Hepatocyte (in vitro differentiated cells): ENCODE results near the gene FSHR. TPM values are rescaled to one million over a fixed set of nuclear protein-coding genes. Genes with fewer than 3 reads are reported as not detected.
A peak's percentile ranks its signal among the peaks of the same experiment; 100 is the strongest.

Experiments used
- DNase-seq: peaks from one replicate; pipeline ENCODE4 v3.0.0-alpha.2; 2016; ENCODE audit warnings: low spot score
- H2AFZ ChIP-seq: fragments of 200-600 bp; sonication (generic); 2 replicates; pipeline ENCODE4 v1.6.0; 2016; ENCODE audit warnings: antibody characterized with exemption, mild to moderate bottlenecking
- H3K27ac ChIP-seq: fragments of 200-600 bp; sonication (generic); 2 replicates; pipeline ENCODE4 v1.5.1; 2016; ENCODE audit warnings: mild to moderate bottlenecking
- H3K27me3 ChIP-seq: fragments of 200-600 bp; sonication (generic); 2 replicates; pipeline ENCODE4 v1.6.1; 2016
- H3K36me3 ChIP-seq: fragments of 200-600 bp; sonication (generic); replicated peaks from 2 replicates; pipeline ENCODE4 v1.5.1; 2016; ENCODE audit warnings: low read depth; ENCODE audit not compliant: insufficient read depth
- H3K4me1 ChIP-seq: fragments of 200-600 bp; sonication (generic); 2 replicates; pipeline ENCODE4 v1.5.1; 2016; ENCODE audit warnings: mild to moderate bottlenecking, moderate library complexity; ENCODE audit not compliant: insufficient read depth
- H3K4me2 ChIP-seq: fragments of 200-600 bp; sonication (generic); 2 replicates; pipeline ENCODE4 v1.6.0; 2016
- H3K4me3 ChIP-seq: fragments of 200-600 bp; sonication (generic); 2 replicates; pipeline ENCODE4 v1.5.1; 2016; ENCODE audit warnings: mild to moderate bottlenecking
- H3K79me2 ChIP-seq: fragments of 200-600 bp; sonication (generic); 2 replicates; pipeline ENCODE4 v1.6.0; 2017; ENCODE audit warnings: mild to moderate bottlenecking
- H3K9me2 ChIP-seq: fragments of 200-600 bp; sonication (generic); replicated peaks from 2 replicates; pipeline ENCODE4 v1.6.0; 2017; ENCODE audit warnings: mild to moderate bottlenecking; ENCODE audit not compliant: insufficient read depth
- H3K9me3 ChIP-seq: fragments of 200-600 bp; sonication (generic); 2 replicates; pipeline ENCODE4 v1.5.1; 2016; ENCODE audit warnings: low read depth, mild to moderate bottlenecking
- H4K20me1 ChIP-seq: fragments of 200-600 bp; sonication (generic); 2 replicates; pipeline ENCODE4 v1.6.0; 2016; ENCODE audit warnings: mild to moderate bottlenecking; ENCODE audit not compliant: insufficient read depth, poor library complexity, severe bottlenecking
- EZH2 ChIP-seq: fragments of 200-600 bp; sonication (generic); IDR thresholded peaks from 2 replicates; pipeline ENCODE4 v1.6.1; 2016; ENCODE audit warnings: antibody characterized with exemption, mild to moderate bottlenecking, borderline replicate concordance
- EZH2phosphoT487 ChIP-seq: fragments of 200-600 bp; sonication (generic); IDR thresholded peaks from one replicate; pipeline ENCODE4 v1.6.1; 2018; ENCODE audit warnings: antibody characterized with exemption, mild to moderate bottlenecking, low read depth, moderate library complexity; ENCODE audit not compliant: unreplicated experiment, severe bottlenecking
- WGBS: methylation state at CpG from one replicate; pipeline ENCODE4 v1.1.6; 2016; ENCODE audit warnings: low lambda C conversion rate; ENCODE audit errors: missing lambda C conversion rate; 5-methylcytosine and 5-hydroxymethylcytosine counted together
- polyA plus RNA-seq: library from polyadenylated mRNA; unstranded; fragments of >200 nt; fragmentation: Nextera tagmentation; extraction: Ambion mirVana; gene quantifications from 2 replicates; pipeline ENCODE4 v1.2.1, GENCODE V29; 2016
- total RNA-seq: library from RNA; depleted of rRNA; stranded (reverse); fragments of >200 nt; gene quantifications from 2 replicates; pipeline ENCODE4 v1.2.3, GENCODE V29; 2014
- TF ChIP-seq, protein P1 (sequence below): fragments of 200-600 bp; sonication (generic); IDR thresholded peaks from 2 replicates; pipeline ENCODE4 v1.5.1; 2016; ENCODE audit warnings: antibody characterized with exemption, mild to moderate bottlenecking; ENCODE audit not compliant: poor library complexity

Gene FSHR
- total and polyA plus RNA-seq, 2 experiments from 2014 or later, result 0.20 to 0.40 TPM

DNA sequence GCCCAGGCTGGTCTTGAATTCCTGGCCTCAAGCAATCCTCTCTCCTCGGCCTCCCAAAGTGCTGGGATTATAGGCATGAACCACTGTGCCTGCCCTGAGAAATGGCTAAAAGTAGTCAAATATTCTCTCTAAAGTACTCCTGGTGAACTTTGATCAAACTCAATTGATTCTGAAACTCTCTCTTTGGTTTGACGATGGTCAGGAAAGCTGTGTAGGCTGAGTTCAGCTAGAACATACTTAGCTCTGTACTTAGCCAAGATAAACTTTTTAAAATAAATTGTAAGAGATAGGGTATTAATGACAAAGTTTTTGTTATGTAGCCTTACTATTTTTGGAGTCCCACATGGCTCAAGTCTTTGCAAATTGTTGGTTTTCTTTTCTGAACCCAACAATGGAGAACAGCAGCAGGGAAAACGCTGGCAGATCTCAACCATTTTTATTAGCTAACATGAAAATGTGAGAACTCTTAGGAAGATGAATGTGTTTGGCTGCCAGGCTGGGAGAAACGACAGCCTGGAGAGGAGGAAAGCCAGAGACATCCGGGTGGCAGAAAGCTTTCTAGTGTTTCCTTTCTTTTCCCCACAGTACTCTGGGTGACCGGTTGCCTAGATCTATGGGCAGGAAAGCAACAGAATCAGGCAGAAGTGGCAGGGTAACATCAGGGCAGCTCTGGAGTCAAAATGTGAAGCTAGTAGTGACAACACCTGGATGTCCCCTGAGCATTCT is 205.8 kb downstream of the FSHR start:
- TF ChIP-seq EZH2, result no peak
- TF ChIP-seq EZH2phosphoT487, result no peak
- Histone ChIP-seq H3K79me2 (no peaks in the 10 kb centered on the region), H3K36me3 (no peaks in the 10 kb centered on the region), H3K4me2 (no peak overlapping the region), H3K4me3 (no peak overlapping the region), H3K27ac (no peak overlapping the region), H2AFZ (no peak overlapping the region), H3K27me3 (no peaks in the 10 kb centered on the region), H4K20me1 (no peaks in the 10 kb centered on the region), H3K9me3 (no peaks in the 10 kb centered on the region), H3K4me1 (no peaks in the 10 kb centered on the region), H3K9me2 (no peaks in the 10 kb centered on the region)
- WGBS, result 50% methylated on average over 6 of the region's 6 CpGs
- no peak for DNase-seq

DNA sequence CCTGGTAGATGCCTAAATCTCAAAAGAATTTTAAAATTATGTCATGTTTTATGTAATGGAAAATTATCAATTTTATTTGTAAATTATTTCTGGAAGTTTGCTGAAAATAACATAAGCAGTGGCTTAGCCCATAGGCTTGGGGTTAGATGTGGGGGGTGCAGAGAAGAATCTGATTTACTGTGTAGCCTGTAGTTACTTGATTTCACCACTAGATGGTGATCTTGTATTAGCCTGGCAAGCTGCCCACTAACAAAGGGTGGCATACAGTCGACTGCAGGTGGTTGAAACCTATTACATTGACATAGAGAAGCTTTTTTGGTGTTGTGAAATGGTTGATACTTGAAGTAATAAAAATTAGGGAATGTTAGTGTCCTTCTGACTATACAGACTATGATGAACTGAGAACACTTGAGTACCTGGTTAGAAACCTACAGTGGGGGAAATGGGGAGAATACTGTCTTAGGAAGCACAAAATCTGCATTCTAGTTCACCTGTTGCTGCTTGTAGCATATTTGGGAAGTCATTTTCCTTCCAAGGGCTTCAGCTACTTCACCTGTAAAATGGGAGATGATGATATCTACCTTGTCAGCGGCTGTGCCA is 207.8 kb downstream of the FSHR start:
- peak; percentile 69 for DNase-seq
- TF ChIP-seq, protein P1, sequence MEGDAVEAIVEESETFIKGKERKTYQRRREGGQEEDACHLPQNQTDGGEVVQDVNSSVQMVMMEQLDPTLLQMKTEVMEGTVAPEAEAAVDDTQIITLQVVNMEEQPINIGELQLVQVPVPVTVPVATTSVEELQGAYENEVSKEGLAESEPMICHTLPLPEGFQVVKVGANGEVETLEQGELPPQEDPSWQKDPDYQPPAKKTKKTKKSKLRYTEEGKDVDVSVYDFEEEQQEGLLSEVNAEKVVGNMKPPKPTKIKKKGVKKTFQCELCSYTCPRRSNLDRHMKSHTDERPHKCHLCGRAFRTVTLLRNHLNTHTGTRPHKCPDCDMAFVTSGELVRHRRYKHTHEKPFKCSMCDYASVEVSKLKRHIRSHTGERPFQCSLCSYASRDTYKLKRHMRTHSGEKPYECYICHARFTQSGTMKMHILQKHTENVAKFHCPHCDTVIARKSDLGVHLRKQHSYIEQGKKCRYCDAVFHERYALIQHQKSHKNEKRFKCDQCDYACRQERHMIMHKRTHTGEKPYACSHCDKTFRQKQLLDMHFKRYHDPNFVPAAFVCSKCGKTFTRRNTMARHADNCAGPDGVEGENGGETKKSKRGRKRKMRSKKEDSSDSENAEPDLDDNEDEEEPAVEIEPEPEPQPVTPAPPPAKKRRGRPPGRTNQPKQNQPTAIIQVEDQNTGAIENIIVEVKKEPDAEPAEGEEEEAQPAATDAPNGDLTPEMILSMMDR, result peak; percentile 92
- TF ChIP-seq EZH2, result no peak
- no peak for TF ChIP-seq EZH2phosphoT487
- Histone ChIP-seq H3K27me3 (no peaks in the 10 kb centered on the region), H3K9me3 (no peaks in the 10 kb centered on the region), H3K36me3 (no peaks in the 10 kb centered on the region), H3K4me3 (no peak overlapping the region), H4K20me1 (no peaks in the 10 kb centered on the region), H3K27ac (no peak overlapping the region), H3K79me2 (no peaks in the 10 kb centered on the region), H3K4me2 (no peak overlapping the region), H3K9me2 (no peaks in the 10 kb centered on the region), H2AFZ (no peak overlapping the region), H3K4me1 (no peaks in the 10 kb centered on the region)
- 50% methylated on average over 2 of the region's 2 CpGs for WGBS

DNA sequence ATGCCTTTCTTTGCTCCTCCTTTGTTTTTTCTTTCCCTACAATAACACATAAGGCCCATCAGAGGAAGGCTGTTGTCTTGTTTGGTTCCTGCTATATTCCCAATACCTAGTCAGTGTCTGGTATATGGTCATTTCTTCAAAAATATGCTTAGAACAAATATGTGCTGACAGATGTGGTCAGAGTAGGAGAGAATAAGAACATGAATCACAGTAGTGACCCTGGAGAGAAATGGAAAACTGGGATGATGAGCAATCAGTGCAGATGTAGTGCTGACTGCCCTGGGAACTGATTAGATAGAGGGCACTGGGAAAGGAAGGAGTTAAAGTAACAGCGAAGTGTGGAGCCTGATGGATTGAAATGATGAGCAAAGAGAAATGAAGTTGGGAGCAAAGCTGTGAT is 209.4 kb downstream of the FSHR start:
- no peak overlapping the region for H3K4me2 ChIP-seq

More for the DNA sequence above, 209.4 kb downstream of the FSHR start:
- no peaks in the 10 kb centered on the region for H3K27me3 ChIP-seq
- H3K9me3 ChIP-seq, result no peaks in the 10 kb centered on the region
- no peak for DNase-seq
- no peaks in the 10 kb centered on the region for H3K9me2 ChIP-seq
- 68% methylated on average over 1 of the region's 1 CpG for WGBS
- H3K36me3 ChIP-seq, result no peaks in the 10 kb centered on the region
- no peaks in the 10 kb centered on the region for H3K79me2 ChIP-seq
- no peaks in the 10 kb centered on the region for H3K4me1 ChIP-seq
- H2AFZ ChIP-seq, result no peak overlapping the region
- TF ChIP-seq EZH2phosphoT487 (no peak), EZH2 (no peak)
- TF ChIP-seq, protein P1, result no peak
- H4K20me1 ChIP-seq, result no peaks in the 10 kb centered on the region
- no peak overlapping the region for H3K4me3 ChIP-seq
- H3K27ac ChIP-seq, result no peak overlapping the region
